ENCODE results near the gene LRRC4C.

- TF ChIP-seq POLR2A (IDR thresholded peaks at IDR 0.05), result no peak
- TF ChIP-seq, protein P1, sequence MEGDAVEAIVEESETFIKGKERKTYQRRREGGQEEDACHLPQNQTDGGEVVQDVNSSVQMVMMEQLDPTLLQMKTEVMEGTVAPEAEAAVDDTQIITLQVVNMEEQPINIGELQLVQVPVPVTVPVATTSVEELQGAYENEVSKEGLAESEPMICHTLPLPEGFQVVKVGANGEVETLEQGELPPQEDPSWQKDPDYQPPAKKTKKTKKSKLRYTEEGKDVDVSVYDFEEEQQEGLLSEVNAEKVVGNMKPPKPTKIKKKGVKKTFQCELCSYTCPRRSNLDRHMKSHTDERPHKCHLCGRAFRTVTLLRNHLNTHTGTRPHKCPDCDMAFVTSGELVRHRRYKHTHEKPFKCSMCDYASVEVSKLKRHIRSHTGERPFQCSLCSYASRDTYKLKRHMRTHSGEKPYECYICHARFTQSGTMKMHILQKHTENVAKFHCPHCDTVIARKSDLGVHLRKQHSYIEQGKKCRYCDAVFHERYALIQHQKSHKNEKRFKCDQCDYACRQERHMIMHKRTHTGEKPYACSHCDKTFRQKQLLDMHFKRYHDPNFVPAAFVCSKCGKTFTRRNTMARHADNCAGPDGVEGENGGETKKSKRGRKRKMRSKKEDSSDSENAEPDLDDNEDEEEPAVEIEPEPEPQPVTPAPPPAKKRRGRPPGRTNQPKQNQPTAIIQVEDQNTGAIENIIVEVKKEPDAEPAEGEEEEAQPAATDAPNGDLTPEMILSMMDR (IDR thresholded peaks at IDR 0.05), result no peak
Observed at GRCh38 chr11:40271361-40271760, 1188.1 kb downstream of the LRRC4C start.
